ENCODE results near the gene CTNNA2. TPM values are rescaled to one million over a fixed set of nuclear protein-coding genes. Genes with fewer than 3 reads are reported as not detected.

Gene CTNNA2
- total RNA-seq, 1 experiment from 2014 or later, result 5.5 TPM

DNA sequence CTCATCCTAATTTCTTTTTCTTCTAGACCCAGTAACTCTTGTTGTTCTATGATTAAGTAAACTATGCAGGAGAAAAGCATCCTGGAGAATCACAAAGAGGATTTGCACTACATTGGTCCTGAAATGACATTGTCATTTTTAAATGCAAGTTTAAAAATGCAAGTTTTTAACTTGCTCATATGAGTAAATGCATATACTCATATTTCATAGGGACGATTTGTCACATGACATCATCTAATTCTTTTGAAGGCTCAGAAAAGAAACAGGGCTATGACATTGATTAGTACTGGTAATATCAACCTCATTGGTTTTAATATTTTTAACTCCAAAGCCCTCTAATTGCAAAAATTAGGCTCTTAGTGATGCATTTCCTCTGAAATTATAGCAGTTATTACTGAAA is 467.3 kb downstream of the CTNNA2 start:
- TF ChIP-seq CTCF (conservative IDR thresholded peaks at IDR 0.05), result no peak
- Histone ChIP-seq H4K5ac (ENCODE audit: insufficient read length, low read depth, low read length) (no peak overlapping the region), H2BK120ac (ENCODE audit: low read depth, low read length, poor library complexity, severe bottlenecking) (no peak overlapping the region), H3K14ac (ENCODE audit: insufficient read depth, low read length) (no peak overlapping the region), H3K9me3 (ENCODE audit: control insufficient read depth, low read depth, low read length) (no peaks in the 10 kb centered on the region), H3K9ac (ENCODE audit: extremely low read depth, insufficient read length, low read length) (no peak overlapping the region), H3K79me2 (ENCODE audit: insufficient read depth, low read length) (no peaks in the 10 kb centered on the region), H3K27me3 (ENCODE audit: insufficient read depth, low read length) (no peaks in the 10 kb centered on the region), H3K23ac (ENCODE audit: insufficient read length, low read depth, low read length) (no peak overlapping the region), H3K23me2 (ENCODE audit: insufficient read length, low read depth, low read length, poor library complexity, severe bottlenecking) (no peaks in the 10 kb centered on the region), H2BK15ac (ENCODE audit: low read depth, low read length) (no peak overlapping the region), H3K18ac (ENCODE audit: insufficient read length, low read depth, low read length) (no peak overlapping the region), H4K20me1 (ENCODE audit: control insufficient read depth, insufficient read depth, insufficient read length) (no peaks in the 10 kb centered on the region), H2BK5ac (ENCODE audit: insufficient read length, low read length) (no peak overlapping the region), H3K27ac (ENCODE audit: insufficient read length, low read depth, low read length) (no peak overlapping the region), H2BK20ac (ENCODE audit: low read depth, low read length, poor library complexity, severe bottlenecking) (no peak overlapping the region), H3K79me1 (ENCODE audit: insufficient read depth, low read depth, low read length, poor library complexity, severe bottlenecking) (no peaks in the 10 kb centered on the region), H4K91ac (ENCODE audit: insufficient read length, low read depth, low read length) (no peak overlapping the region), H2AK5ac (ENCODE audit: insufficient read length, low read length) (no peak overlapping the region), H3K56ac (ENCODE audit: insufficient read length, low read depth, low read length) (no peak overlapping the region), H3K4me2 (ENCODE audit: insufficient read depth, insufficient read length, low read length) (no peak overlapping the region), H3K4me1 (ENCODE audit: insufficient read depth, low read length) (peaks cover 12% of the 10 kb centered on the region; the same call in 1 of the 2 replicates), H3T11ph (ENCODE audit: low read length) (no peak overlapping the region), H4K8ac (replicated peaks; ENCODE audit: insufficient read length, low read depth, low read length) (no peak overlapping the region), H3K4ac (ENCODE audit: low read depth, low read length) (no peak overlapping the region), H2AFZ (ENCODE audit: low read length) (no peak overlapping the region), H2BK12ac (ENCODE audit: insufficient read length, low read depth, low read length) (no peak overlapping the region)
- Mint-ChIP-seq H3K4me1 (peaks cover 46 to 48% of the 10 kb centered on the region in 2 experiments), H3K9me3 (no peaks in the 10 kb centered on the region), H3K27ac (0 out of 7 replicates have a peak overlapping the region, but pooled peaks of 1 of the 3 experiments have one; percentile 66), H3K36me3 (ENCODE audit: insufficient read depth in 1 of 3, low read depth in 3 of 3) (peaks cover 0 to 4% (median 1%) of the 10 kb centered on the region in 3 experiments; a peak in 2 of 7 replicates), H3K27me3 (ENCODE audit: low read depth) (no peaks in the 10 kb centered on the region), H3K4me3 (no peak overlapping the region)
- WGBS (ENCODE audit: extremely low coverage, insufficient read length, low lambda C conversion rate), result no CpG with 5 or more reads among the region's 1 CpG
- no peak for DNase-seq

Measured in H9 (cell line).